Measurements from ENCODE around the gene ASIC4. TPM values are rescaled to one million over a fixed set of nuclear protein-coding genes. Genes with fewer than 3 reads are reported as not detected.

Gene ASIC4
- total and polyA plus RNA-seq, 2 of the 13 experiments (the other 11 are each of a cell fraction or from before 2014, with no cell fraction given), result 0.03 TPM; not detected in 1

DNA sequence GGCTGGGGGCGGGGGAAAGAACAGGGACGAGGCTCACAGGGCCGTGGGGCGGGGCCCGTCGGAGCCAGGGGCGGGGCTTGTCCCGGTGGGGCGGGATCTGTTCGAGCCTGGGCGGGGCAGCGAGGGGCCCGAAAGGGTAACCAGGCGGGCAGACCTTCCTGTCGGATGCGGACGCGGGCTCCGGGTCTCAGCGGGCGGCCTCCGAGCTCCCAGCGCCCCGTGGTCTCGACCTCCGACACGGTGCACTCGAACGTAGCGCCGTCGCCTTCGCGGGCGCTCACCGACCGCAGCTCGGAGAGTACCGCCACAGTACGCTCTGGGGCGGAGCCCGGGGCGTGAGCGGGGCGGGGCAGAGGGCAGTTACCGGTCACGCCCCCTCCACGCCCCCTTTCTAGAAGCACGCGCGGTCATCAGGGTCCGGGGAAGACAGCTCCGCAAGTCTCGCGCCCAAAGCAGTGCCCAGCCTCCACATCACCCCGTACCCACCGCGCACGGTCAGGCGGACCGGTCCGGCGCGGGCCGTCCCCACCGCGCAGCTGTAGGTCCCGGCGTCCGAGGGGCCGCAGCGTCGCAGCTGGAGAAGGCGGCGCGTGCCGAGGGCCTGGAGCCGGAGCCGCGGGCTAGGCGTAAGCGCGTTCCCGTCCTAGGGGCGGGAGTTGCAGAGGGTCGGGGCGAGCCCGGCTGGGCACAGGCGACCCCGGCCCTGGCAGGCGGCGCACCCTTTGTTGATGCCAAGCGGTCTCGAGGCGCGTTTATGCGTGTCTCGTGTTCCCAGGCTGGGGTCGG, 38.3 kb downstream of the ASIC4 start (continued):
- TF ChIP-seq, protein P1, sequence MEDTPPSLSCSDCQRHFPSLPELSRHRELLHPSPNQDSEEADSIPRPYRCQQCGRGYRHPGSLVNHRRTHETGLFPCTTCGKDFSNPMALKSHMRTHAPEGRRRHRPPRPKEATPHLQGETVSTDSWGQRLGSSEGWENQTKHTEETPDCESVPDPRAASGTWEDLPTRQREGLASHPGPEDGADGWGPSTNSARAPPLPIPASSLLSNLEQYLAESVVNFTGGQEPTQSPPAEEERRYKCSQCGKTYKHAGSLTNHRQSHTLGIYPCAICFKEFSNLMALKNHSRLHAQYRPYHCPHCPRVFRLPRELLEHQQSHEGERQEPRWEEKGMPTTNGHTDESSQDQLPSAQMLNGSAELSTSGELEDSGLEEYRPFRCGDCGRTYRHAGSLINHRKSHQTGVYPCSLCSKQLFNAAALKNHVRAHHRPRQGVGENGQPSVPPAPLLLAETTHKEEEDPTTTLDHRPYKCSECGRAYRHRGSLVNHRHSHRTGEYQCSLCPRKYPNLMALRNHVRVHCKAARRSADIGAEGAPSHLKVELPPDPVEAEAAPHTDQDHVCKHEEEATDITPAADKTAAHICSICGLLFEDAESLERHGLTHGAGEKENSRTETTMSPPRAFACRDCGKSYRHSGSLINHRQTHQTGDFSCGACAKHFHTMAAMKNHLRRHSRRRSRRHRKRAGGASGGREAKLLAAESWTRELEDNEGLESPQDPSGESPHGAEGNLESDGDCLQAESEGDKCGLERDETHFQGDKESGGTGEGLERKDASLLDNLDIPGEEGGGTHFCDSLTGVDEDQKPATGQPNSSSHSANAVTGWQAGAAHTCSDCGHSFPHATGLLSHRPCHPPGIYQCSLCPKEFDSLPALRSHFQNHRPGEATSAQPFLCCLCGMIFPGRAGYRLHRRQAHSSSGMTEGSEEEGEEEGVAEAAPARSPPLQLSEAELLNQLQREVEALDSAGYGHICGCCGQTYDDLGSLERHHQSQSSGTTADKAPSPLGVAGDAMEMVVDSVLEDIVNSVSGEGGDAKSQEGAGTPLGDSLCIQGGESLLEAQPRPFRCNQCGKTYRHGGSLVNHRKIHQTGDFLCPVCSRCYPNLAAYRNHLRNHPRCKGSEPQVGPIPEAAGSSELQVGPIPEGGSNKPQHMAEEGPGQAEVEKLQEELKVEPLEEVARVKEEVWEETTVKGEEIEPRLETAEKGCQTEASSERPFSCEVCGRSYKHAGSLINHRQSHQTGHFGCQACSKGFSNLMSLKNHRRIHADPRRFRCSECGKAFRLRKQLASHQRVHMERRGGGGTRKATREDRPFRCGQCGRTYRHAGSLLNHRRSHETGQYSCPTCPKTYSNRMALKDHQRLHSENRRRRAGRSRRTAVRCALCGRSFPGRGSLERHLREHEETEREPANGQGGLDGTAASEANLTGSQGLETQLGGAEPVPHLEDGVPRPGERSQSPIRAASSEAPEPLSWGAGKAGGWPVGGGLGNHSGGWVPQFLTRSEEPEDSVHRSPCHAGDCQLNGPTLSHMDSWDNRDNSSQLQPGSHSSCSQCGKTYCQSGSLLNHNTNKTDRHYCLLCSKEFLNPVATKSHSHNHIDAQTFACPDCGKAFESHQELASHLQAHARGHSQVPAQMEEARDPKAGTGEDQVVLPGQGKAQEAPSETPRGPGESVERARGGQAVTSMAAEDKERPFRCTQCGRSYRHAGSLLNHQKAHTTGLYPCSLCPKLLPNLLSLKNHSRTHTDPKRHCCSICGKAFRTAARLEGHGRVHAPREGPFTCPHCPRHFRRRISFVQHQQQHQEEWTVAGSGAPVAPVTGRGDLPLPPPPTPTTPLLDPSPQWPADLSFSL (CRISPR knock-in tag; IDR thresholded peaks at IDR 0.05), result no peak
- TF ChIP-seq AFF4 (CRISPR knock-in tag; IDR thresholded peaks at IDR 0.05), result no peak
- 0 out of 2 replicates have a peak, but pooled peaks have one; percentile 26 for TF ChIP-seq TFAP4 (IDR thresholded peaks at IDR 0.05; ENCODE audit: borderline replicate concordance, low read depth)
- TF ChIP-seq MTA3 (CRISPR knock-in tag; IDR thresholded peaks at IDR 0.05), result no peak
- TF ChIP-seq, protein P2, sequence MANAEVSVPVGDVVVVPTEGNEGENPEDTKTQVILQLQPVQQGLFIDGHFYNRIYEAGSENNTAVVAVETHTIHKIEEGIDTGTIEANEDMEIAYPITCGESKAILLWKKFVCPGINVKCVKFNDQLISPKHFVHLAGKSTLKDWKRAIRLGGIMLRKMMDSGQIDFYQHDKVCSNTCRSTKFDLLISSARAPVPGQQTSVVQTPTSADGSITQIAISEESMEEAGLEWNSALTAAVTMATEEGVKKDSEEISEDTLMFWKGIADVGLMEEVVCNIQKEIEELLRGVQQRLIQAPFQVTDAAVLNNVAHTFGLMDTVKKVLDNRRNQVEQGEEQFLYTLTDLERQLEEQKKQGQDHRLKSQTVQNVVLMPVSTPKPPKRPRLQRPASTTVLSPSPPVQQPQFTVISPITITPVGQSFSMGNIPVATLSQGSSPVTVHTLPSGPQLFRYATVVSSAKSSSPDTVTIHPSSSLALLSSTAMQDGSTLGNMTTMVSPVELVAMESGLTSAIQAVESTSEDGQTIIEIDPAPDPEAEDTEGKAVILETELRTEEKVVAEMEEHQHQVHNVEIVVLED (CRISPR knock-in tag; IDR thresholded peaks at IDR 0.05; ENCODE audit: borderline replicate concordance), result peak; percentile 50; the same call in 1 of the 2 replicates
- TF ChIP-seq CBX5 (CRISPR knock-in tag; IDR thresholded peaks at IDR 0.05; ENCODE audit: borderline replicate concordance), result no peak
- TF ChIP-seq ZBTB21 (CRISPR knock-in tag; IDR thresholded peaks at IDR 0.05), result no peak
- TF ChIP-seq ZNF264 (CRISPR knock-in tag; IDR thresholded peaks at IDR 0.05), result no peak
- peak; percentile 18; the same call in 1 of the 2 replicates for TF ChIP-seq ZNF274 (CRISPR knock-in tag; IDR thresholded peaks at IDR 0.05)
- no peak for TF ChIP-seq PRDM10 (CRISPR knock-in tag; IDR thresholded peaks at IDR 0.05; ENCODE audit: low read depth)
- peak; percentile 51; the same call in 1 of the 2 replicates for TF ChIP-seq ZNF205 (CRISPR knock-in tag; IDR thresholded peaks at IDR 0.05)

Data from HepG2 (cell line).